ENCODE data around the gene REEP3. TPM values are rescaled to one million over a fixed set of nuclear protein-coding genes. Genes with fewer than 3 reads are reported as not detected.

REEP3 gene
- total and polyA plus RNA-seq, 2 of the 4 experiments (the other 2 are of a cell fraction): 11.7 to 28.9 TPM

DNA sequence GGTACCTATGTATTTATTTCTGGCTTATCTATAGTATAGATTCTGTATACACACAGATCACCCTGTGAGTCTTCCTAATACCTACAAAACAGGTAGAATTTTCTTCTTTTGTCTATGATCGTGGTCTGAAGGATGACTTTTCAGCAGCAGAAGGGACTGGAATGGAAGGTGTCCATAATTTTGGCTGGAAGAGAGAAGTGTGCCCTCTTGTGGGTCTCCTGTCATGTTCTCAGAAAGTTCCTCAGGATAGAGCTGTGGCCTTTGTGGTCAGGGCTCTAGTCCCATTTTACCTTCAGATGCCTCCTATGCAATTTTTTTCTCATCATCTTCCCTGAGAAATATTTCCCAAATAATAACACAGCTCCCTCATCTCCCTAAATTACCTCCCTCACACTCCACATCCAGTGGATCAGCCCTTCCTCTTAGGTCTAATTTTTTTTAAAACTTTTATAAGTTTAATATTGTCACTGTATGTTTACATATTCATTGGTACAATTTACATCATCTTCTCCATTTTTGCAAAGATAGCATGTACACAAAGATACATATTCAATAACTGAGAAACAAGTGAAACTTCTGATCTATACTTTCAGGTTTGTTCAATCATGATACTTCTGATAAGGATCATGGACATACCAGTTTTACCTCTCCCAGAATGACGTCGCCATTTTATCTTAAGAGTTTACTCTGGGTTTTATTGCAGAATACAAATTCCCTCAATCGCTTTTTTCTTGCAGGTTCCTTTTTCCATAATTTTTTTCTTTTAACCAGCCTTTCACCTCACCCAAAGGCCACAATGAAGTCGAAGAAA, 112.7 kb downstream of the REEP3 start (continued):
- TF ChIP-seq MXI1 (IDR thresholded peaks at IDR 0.05; ENCODE audit: borderline replicate concordance, low read depth, low read length): no peak

DNA sequence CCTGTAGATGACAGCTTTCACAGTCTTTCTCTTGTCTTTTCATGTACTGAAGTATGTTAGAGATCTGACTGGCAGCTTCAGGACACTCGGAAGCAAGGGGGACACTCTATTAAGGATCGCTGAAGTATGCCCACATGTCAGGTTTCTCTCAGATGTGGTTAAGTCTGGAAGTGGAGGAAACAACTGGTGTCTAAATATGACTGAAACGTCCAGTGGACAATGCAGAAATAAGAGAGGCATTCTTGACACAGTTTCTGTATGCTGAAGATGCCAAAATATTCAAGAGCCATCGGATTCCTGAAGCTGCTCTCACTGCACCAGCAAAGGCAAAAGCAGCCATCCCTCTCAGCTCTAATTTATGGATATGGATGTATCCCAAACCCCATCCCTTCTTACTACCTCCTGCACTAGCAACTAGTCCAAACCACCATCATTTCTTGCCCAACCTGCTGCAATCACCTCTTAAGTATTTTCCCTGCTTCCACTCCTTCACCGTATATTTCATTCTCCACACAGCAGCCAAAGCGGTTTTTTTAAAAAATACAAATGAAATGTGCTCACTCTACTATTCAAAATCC, 113.4 kb downstream of the REEP3 start:
- Histone ChIP-seq H2BK120ac (ENCODE audit: low read depth, low read length) (no peak overlapping the region), H3K18ac (ENCODE audit: low read depth, low read length) (no peak overlapping the region), H4K20me1 (ENCODE audit: insufficient read depth, low read length) (no peaks in the 10 kb centered on the region), H3K27me3 (ENCODE audit: control insufficient read depth, insufficient read depth, low read length) (no peaks in the 10 kb centered on the region), H3K4me2 (ENCODE audit: low read depth, low read length) (no peak overlapping the region), H2BK20ac (ENCODE audit: low read depth, low read length) (no peak overlapping the region), H3K9me1 (ENCODE audit: insufficient read depth, low read length) (peaks cover 6% of the 10 kb centered on the region; the same call in 1 of the 2 replicates), H4K91ac (ENCODE audit: insufficient read depth, low read depth, low read length) (no peak overlapping the region), H3K23ac (ENCODE audit: low read depth, low read length) (no peak overlapping the region), H4K8ac (ENCODE audit: low read depth in 2 of 2, low read length in 2 of 2) (no peak overlapping the region), H3K9ac (ENCODE audit: low read depth, low read length) (no peak overlapping the region), H3K14ac (replicated peaks; ENCODE audit: low read depth, low read length) (no peak overlapping the region), H2BK15ac (ENCODE audit: low read depth, low read length) (no peak overlapping the region), H3K56ac (ENCODE audit: extremely low read depth, insufficient read depth, low read length) (no peak overlapping the region), H3K9me3 (ENCODE audit: control insufficient read depth, insufficient read depth, low read length) (no peaks in the 10 kb centered on the region), H2BK5ac (ENCODE audit: low read depth, low read length, poor library complexity, severe bottlenecking) (no peak overlapping the region), H4K5ac (ENCODE audit: low read depth, low read length) (no peak overlapping the region), H3K27ac (ENCODE audit: insufficient read depth, low read length) (no peak overlapping the region), H3K79me1 (ENCODE audit: low read depth in 1 of 2, low read length in 2 of 2) (peaks cover 0 to 5% of the 10 kb centered on the region in 2 experiments; a peak in 2 of 4 replicates), H3K4me1 (ENCODE audit: control insufficient read depth, insufficient read depth, low read length) (no peaks in the 10 kb centered on the region), H2AFZ (replicated peaks; ENCODE audit: low read length, poor library complexity) (no peak overlapping the region), H2AK9ac (replicated peaks; ENCODE audit: low read depth, low read length, poor library complexity) (no peak overlapping the region), H3K36me3 (ENCODE audit: control insufficient read depth, insufficient read depth, low read length) (no peaks in the 10 kb centered on the region), H2AK5ac (ENCODE audit: low read depth, low read length) (no peak overlapping the region), H3K4me3 (ENCODE audit: insufficient read depth, low read depth, low read length) (no peak overlapping the region), H3K4ac (ENCODE audit: low read depth, low read length) (no peak overlapping the region)
- no peak for DNase-seq
- ChIA-PET CTCF (interaction anchor here (0.7 to 2.7 kb wide), 4 partner anchors 14 to 467 kb away, joined by 4 to 21 read pairs (median 8); no protein-coding TSS in a partner anchor), POLR2A (ENCODE audit: unreplicated experiment) (no interaction called here)
- dilution Hi-C loops (cut with HindIII; ENCODE audit: low sequenced_read_pairs, unreplicated experiment) (no loop called here), intact Hi-C loops (cut with micrococcal nuclease) (no loop called here), in situ Hi-C loops (cut with MboI; ENCODE audit: low sequenced_read_pairs) (loop anchor here (5.0 kb wide), 2 partner anchors 78 to 447 kb away; no protein-coding TSS in a partner anchor)
- WGBS, 2 experiments (ENCODE audit: extremely low coverage in 2 of 2, insufficient read length in 1 of 2): 81% methylated on average over 5 of the region's 6 CpGs; no CpG with 5 or more reads in 1 of the 2 experiments
- ATAC-seq (ENCODE audit: low read depth): no peak
- no TSS peak for BruUV-seq (replicated peaks)
- TF ChIP-seq BHLHE40 (IDR thresholded peaks at IDR 0.05; ENCODE audit: low read depth, low read length) (no peak), CEBPB (IDR thresholded peaks at IDR 0.05; ENCODE audit: low read depth, low read length) (no peak), RCOR1 (IDR thresholded peaks at IDR 0.05; ENCODE audit: insufficient replicate concordance, low read length) (no peak)

Data from IMR-90 (cell line).